Type B pancreatic cell (in vitro differentiated cells): Measurements from ENCODE around the gene DOHH. TPM values are rescaled to one million over a fixed set of nuclear protein-coding genes. Genes with fewer than 3 reads are reported as not detected.
A peak's percentile ranks its signal among the peaks of the same experiment; 100 is the strongest.

Experiments
- DNase-seq: peaks from one replicate; pipeline ENCODE4 v3.0.0; 2021; ENCODE audit warnings: mixed read lengths; ENCODE audit not compliant: unreplicated experiment; ENCODE audit errors: extremely low spot score
- H3K27ac Mint-ChIP-seq: 2 replicates; pipeline ENCODE4 v1.8.0; 2021; ENCODE audit warnings: mild to moderate bottlenecking, mixed read lengths
- H3K27me3 Mint-ChIP-seq: 2 replicates; pipeline ENCODE4 v1.8.0; 2021; ENCODE audit warnings: mixed read lengths
- H3K36me3 Mint-ChIP-seq: 2 replicates; pipeline ENCODE4 v1.8.0; 2021; ENCODE audit warnings: mixed read lengths
- H3K4me1 Mint-ChIP-seq: one replicate; pipeline ENCODE4 v1.8.0; 2021; ENCODE audit warnings: mixed read lengths; ENCODE audit not compliant: unreplicated experiment
- H3K4me3 Mint-ChIP-seq: 2 replicates; pipeline ENCODE4 v1.8.0; 2021; ENCODE audit warnings: mild to moderate bottlenecking, mixed read lengths
- H3K9me3 Mint-ChIP-seq: 2 replicates; pipeline ENCODE4 v1.8.0; 2021; ENCODE audit warnings: mixed read lengths
- total RNA-seq: library from RNA; stranded (reverse); gene quantifications from 2 replicates; pipeline ENCODE4 v1.2.1, GENCODE V29; 2021; ENCODE audit warnings: low replicate concordance
- TF ChIP-seq, protein P1 (sequence below): fragments of 200-600 bp; sonication (generic); conservative IDR thresholded peaks from 2 replicates; pipeline ENCODE4 v1.5.0; 2021; ENCODE audit warnings: antibody characterized with exemption, mild to moderate bottlenecking

The DOHH gene
- total RNA-seq, 1 donor from 2014 or later = 10.8 TPM

- H3K36me3 Mint-ChIP-seq = peaks cover 9% of the 10 kb centered on the region
Measured at GRCh38 chr19:3499738-3500428, 591 bp downstream of the DOHH start.

DNA sequence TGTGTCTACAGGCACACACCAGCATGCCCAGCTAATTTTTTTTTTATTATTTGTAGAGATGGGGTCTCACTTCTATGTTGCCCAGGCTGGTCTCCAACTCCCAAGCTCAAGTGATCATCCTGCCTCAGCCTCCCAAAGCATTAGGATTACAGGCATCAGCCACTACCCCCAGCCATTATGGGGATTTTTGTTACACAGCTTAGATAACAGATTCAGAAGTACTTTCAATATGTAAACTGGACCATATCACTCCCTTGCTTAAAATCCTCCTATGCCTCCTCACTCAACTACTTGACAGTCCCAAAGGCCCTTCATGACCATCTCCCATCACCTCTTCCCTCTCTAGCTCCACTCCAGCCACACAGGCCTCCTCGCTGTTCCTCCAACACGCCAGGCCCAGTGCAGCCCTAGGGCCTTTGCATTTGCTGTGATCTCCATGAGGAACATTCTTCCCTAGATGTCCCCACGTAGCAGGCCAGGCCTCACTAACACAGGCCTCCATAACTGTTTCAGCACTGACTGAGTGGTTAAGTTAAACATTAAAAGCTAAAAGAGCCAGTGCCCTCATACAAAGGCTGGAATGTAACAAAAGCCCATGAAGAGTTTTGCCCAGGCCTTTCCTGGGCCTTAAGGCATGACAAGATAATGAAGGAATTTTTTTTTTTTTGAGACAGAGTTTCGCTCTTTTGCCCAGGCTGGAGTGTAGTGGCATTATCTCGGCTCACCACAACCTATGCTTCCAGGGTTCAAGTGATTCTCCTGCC lies 2.5 kb downstream of the DOHH start:
- Mint-ChIP-seq H3K27ac (no peak overlapping the region), H3K27me3 (no peaks in the 10 kb centered on the region), H3K9me3 (peaks cover 4% of the 10 kb centered on the region), H3K4me1 (peaks cover 13% of the 10 kb centered on the region), H3K36me3 (peaks cover 9% of the 10 kb centered on the region), H3K4me3 (peak overlapping the region; percentile 0)
- DNase-seq = no peak
- TF ChIP-seq, protein P1, sequence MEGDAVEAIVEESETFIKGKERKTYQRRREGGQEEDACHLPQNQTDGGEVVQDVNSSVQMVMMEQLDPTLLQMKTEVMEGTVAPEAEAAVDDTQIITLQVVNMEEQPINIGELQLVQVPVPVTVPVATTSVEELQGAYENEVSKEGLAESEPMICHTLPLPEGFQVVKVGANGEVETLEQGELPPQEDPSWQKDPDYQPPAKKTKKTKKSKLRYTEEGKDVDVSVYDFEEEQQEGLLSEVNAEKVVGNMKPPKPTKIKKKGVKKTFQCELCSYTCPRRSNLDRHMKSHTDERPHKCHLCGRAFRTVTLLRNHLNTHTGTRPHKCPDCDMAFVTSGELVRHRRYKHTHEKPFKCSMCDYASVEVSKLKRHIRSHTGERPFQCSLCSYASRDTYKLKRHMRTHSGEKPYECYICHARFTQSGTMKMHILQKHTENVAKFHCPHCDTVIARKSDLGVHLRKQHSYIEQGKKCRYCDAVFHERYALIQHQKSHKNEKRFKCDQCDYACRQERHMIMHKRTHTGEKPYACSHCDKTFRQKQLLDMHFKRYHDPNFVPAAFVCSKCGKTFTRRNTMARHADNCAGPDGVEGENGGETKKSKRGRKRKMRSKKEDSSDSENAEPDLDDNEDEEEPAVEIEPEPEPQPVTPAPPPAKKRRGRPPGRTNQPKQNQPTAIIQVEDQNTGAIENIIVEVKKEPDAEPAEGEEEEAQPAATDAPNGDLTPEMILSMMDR = no peak

More at GRCh38 chr19:3499738-3500428, 591 bp downstream of the DOHH start:
- TF ChIP-seq, protein P1 = no peak
- peak overlapping the region; percentile 98 for H3K27ac Mint-ChIP-seq
- DNase-seq = no peak
- no peaks in the 10 kb centered on the region for H3K27me3 Mint-ChIP-seq
- H3K4me1 Mint-ChIP-seq = peaks cover 18% of the 10 kb centered on the region
- peak overlapping the region; percentile 93 for H3K4me3 Mint-ChIP-seq
- peaks cover 4% of the 10 kb centered on the region for H3K9me3 Mint-ChIP-seq

- peaks cover 13% of the 10 kb centered on the region for H3K36me3 Mint-ChIP-seq
- TF ChIP-seq, protein P1 = no peak
- no peak for DNase-seq
- peaks cover 13% of the 10 kb centered on the region for H3K4me1 Mint-ChIP-seq
- H3K27me3 Mint-ChIP-seq = no peaks in the 10 kb centered on the region
- H3K9me3 Mint-ChIP-seq = peaks cover 4% of the 10 kb centered on the region
- no peak overlapping the region for H3K27ac Mint-ChIP-seq
- no peak overlapping the region for H3K4me3 Mint-ChIP-seq
Measured at GRCh38 chr19:3496392-3497273, 3.8 kb downstream of the DOHH start.

DNA sequence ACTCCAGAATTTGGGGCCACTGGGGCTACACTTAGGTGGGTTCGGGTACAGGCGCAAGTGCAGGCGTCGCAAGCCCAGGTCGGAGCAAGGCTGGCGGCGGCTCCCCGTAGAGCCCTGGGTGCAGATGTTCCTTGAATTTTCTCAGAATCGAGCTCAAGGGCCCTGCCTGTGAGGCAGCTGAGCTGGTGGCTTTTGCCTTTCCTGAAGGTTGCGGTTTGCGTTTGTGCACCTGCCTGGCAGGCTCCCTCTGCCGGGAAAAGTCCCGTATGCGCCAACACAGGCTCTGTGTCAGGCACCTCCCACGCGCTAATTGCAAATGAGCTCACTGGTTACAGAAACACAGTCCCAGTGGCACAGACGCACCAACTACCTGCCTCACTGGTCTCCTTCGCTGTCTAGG lies 5.9 kb downstream of the DOHH start:
- H3K36me3 Mint-ChIP-seq = peaks cover 13% of the 10 kb centered on the region
- H3K4me1 Mint-ChIP-seq = peaks cover 8% of the 10 kb centered on the region
- H3K27me3 Mint-ChIP-seq = no peaks in the 10 kb centered on the region
- no peak overlapping the region for H3K4me3 Mint-ChIP-seq
- no peak for DNase-seq
- no peak overlapping the region for H3K27ac Mint-ChIP-seq
- TF ChIP-seq, protein P1 = no peak
- no peaks in the 10 kb centered on the region for H3K9me3 Mint-ChIP-seq

DNA sequence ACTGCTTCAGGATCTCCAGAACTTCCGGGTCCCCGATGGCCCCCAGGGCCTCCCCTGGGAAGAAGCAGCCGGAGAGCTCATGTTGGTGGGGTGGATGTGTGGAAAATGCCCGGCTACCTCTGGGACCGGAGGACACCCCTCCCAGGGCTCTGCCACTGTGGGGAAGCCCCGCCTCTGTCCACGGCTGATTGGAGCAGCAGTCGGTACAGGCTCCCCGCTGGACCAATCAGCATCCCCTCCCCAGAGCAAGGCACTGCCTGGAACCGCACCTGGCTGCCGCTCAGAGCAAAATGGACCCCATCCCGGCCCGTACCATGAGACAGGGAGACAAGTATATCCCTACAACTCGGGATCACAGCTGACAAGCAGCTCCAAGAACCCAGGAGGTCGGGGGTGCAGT lies 6.4 kb downstream of the DOHH start:
- Mint-ChIP-seq H3K4me3 (no peak overlapping the region), H3K36me3 (peaks cover 13% of the 10 kb centered on the region), H3K4me1 (peaks cover 6% of the 10 kb centered on the region), H3K27me3 (no peaks in the 10 kb centered on the region), H3K27ac (no peak overlapping the region), H3K9me3 (no peaks in the 10 kb centered on the region)
- DNase-seq = no peak
- TF ChIP-seq, protein P1 = no peak
